ENCODE data around the gene CCND2. TPM values are rescaled to one million over a fixed set of nuclear protein-coding genes. Genes with fewer than 3 reads are reported as not detected.

Gene CCND2
- total and polyA plus RNA-seq, 7 experiments from 2014 or later: 57.3 to 659 (median 97.4) TPM

GRCh38 chr12:4284306-4284705 lies 10.7 kb downstream of the CCND2 start:
- Mint-ChIP-seq H3K9me3 (peaks cover 0 to 3% (median 0%) of the 10 kb centered on the region in 11 donors), H3K27ac (peak overlapping the region in 2 of 9 donors; percentile 84 to 85), H3K36me3 (peaks cover 15 to 75% (median 39%) of the 10 kb centered on the region in 5 donors), H3K27me3 (no peaks in the 10 kb centered on the region), H3K4me1 (peaks cover 63 to 97% (median 88%) of the 10 kb centered on the region in 7 donors), H3K4me3 (peak overlapping the region in 1 of 10 donors; percentile 2)
- Histone ChIP-seq H3K9me3 (ENCODE audit: control insufficient read depth in 2 of 3, low read length in 3 of 3) (no peaks in the 10 kb centered on the region), H3K4me1 (ENCODE audit: control insufficient read depth in 2 of 2, insufficient read depth in 2 of 2, low read length in 2 of 2) (peaks cover 15 to 31% of the 10 kb centered on the region in 2 donors), H3K27ac (ENCODE audit: low read depth, low read length) (no peak overlapping the region), H3K36me3 (ENCODE audit: control insufficient read depth in 2 of 3, insufficient read depth in 3 of 3, low read length in 3 of 3) (peaks cover 42 to 99% (median 64%) of the 10 kb centered on the region in 3 experiments), H3K4me3 (ENCODE audit: low read length) (no peak overlapping the region), H3K27me3 (ENCODE audit: control insufficient read depth in 2 of 2, insufficient read depth in 2 of 2, low read length in 2 of 2) (no peaks in the 10 kb centered on the region)
- ATAC-seq: no peak
- ChIA-PET POLR2A (interaction anchor here (0.9 kb wide), 1 partner anchor 16 kb away, joined by 4 read pairs; no protein-coding TSS in a partner anchor), CTCF (interaction anchor here (1.0 kb wide), 1 partner anchor 8 kb away, joined by 3 read pairs; no protein-coding TSS in a partner anchor)
- intact Hi-C loops (cut with micrococcal nuclease): no loop called here
- DNase-seq: no peak

- intact Hi-C loops (cut with micrococcal nuclease): no loop called here
- H3K27ac ChIP-seq (ENCODE audit: low read depth, low read length): no peak overlapping the region
Observed at GRCh38 chr12:4285070-4285469, 11.5 kb downstream of the CCND2 start.

GRCh38 chr12:4286228-4286627 lies 12.7 kb downstream of the CCND2 start:
- no peak overlapping the region for H3K4me3 ChIP-seq (ENCODE audit: low read length)
- Mint-ChIP-seq H3K27me3 (no peaks in the 10 kb centered on the region), H3K4me3 (peak overlapping the region in 3 of 10 donors; percentile 26 to 38 (median 28)), H3K4me1 (peaks cover 60 to 94% (median 86%) of the 10 kb centered on the region in 7 donors), H3K9me3 (no peaks in the 10 kb centered on the region), H3K27ac (peak overlapping the region in 6 of 9 donors; percentile 34 to 86 (median 82)), H3K36me3 (peaks cover 13 to 71% (median 40%) of the 10 kb centered on the region in 5 donors)
- no peaks in the 10 kb centered on the region for H3K27me3 ChIP-seq (ENCODE audit: control insufficient read depth in 2 of 2, insufficient read depth in 2 of 2, low read length in 2 of 2)
- peaks cover 44 to 99% (median 65%) of the 10 kb centered on the region in 3 experiments for H3K36me3 ChIP-seq (ENCODE audit: control insufficient read depth in 2 of 3, insufficient read depth in 3 of 3, low read length in 3 of 3)
- H3K9me3 ChIP-seq (ENCODE audit: control insufficient read depth in 2 of 3, low read length in 3 of 3): no peaks in the 10 kb centered on the region
- peaks cover 10 to 32% of the 10 kb centered on the region in 2 donors for H3K4me1 ChIP-seq (ENCODE audit: control insufficient read depth in 2 of 2, insufficient read depth in 2 of 2, low read length in 2 of 2)
- ATAC-seq: peak; percentile 40
- ChIA-PET POLR2A (no interaction called here), CTCF (no interaction called here)
- intact Hi-C loops (cut with micrococcal nuclease): no loop called here
- DNase-seq: no peak
- no peak overlapping the region for H3K27ac ChIP-seq (ENCODE audit: low read depth, low read length)

More at GRCh38 chr12:4285070-4285469, 11.5 kb downstream of the CCND2 start:
- peak overlapping the region in 5 of 9 donors; percentile 33 to 85 (median 53) for H3K27ac Mint-ChIP-seq
- POLR2A ChIA-PET: no interaction called here
- peaks cover 18 to 72% (median 36%) of the 10 kb centered on the region in 5 donors for H3K36me3 Mint-ChIP-seq
- H3K4me1 Mint-ChIP-seq: peaks cover 56 to 94% (median 88%) of the 10 kb centered on the region in 7 donors
- H3K27me3 Mint-ChIP-seq: no peaks in the 10 kb centered on the region
- no peak for DNase-seq
- no peak for ATAC-seq
- Histone ChIP-seq H3K9me3 (ENCODE audit: control insufficient read depth in 2 of 3, low read length in 3 of 3) (no peaks in the 10 kb centered on the region), H3K36me3 (ENCODE audit: control insufficient read depth in 2 of 3, insufficient read depth in 3 of 3, low read length in 3 of 3) (peaks cover 46 to 99% (median 63%) of the 10 kb centered on the region in 3 experiments), H3K4me3 (ENCODE audit: low read length) (no peak overlapping the region), H3K4me1 (ENCODE audit: control insufficient read depth in 2 of 2, insufficient read depth in 2 of 2, low read length in 2 of 2) (peaks cover 16 to 26% of the 10 kb centered on the region in 2 donors), H3K27me3 (ENCODE audit: control insufficient read depth in 2 of 2, insufficient read depth in 2 of 2, low read length in 2 of 2) (no peaks in the 10 kb centered on the region)
- CTCF ChIA-PET: interaction anchor here (0.8 kb wide), 1 partner anchor 8 kb away, joined by 5 read pairs; no protein-coding TSS in a partner anchor
- H3K9me3 Mint-ChIP-seq: peaks cover 0 to 3% (median 0%) of the 10 kb centered on the region in 11 donors
- peak overlapping the region in 1 of 10 donors; percentile 35 for H3K4me3 Mint-ChIP-seq

GRCh38 chr12:4286771-4287317 lies 13.3 kb downstream of the CCND2 start:
- Mint-ChIP-seq H3K4me3 (peak overlapping the region in 5 of 10 donors; percentile 26 to 52 (median 38)), H3K9me3 (no peaks in the 10 kb centered on the region), H3K27ac (peak overlapping the region; percentile 25 to 85 (median 73)), H3K36me3 (peaks cover 19 to 72% (median 41%) of the 10 kb centered on the region in 5 donors), H3K27me3 (no peaks in the 10 kb centered on the region), H3K4me1 (peaks cover 66 to 95% (median 87%) of the 10 kb centered on the region in 7 donors)
- Histone ChIP-seq H3K4me1 (ENCODE audit: control insufficient read depth in 2 of 2, insufficient read depth in 2 of 2, low read length in 2 of 2) (peaks cover 10 to 32% of the 10 kb centered on the region in 2 donors), H3K4me3 (ENCODE audit: low read length) (no peak overlapping the region), H3K9me3 (ENCODE audit: control insufficient read depth in 2 of 3, low read length in 3 of 3) (no peaks in the 10 kb centered on the region), H3K27ac (ENCODE audit: low read depth, low read length) (no peak overlapping the region), H3K36me3 (ENCODE audit: control insufficient read depth in 2 of 3, insufficient read depth in 3 of 3, low read length in 3 of 3) (peaks cover 44 to 100% (median 66%) of the 10 kb centered on the region in 3 experiments), H3K27me3 (ENCODE audit: control insufficient read depth in 2 of 2, insufficient read depth in 2 of 2, low read length in 2 of 2) (no peaks in the 10 kb centered on the region)
- intact Hi-C loops (cut with micrococcal nuclease): no loop called here
- POLR2A ChIA-PET: no interaction called here
- DNase-seq (no peak), ATAC-seq (no peak)
- CTCF ChIA-PET: interaction anchor here (0.8 kb wide), 1 partner anchor 8 kb away, joined by 3 read pairs; no protein-coding TSS in a partner anchor

GRCh38 chr12:4287325-4288211 lies 14.0 kb downstream of the CCND2 start:
- no peaks in the 10 kb centered on the region for H3K9me3 Mint-ChIP-seq
- H3K27ac ChIP-seq (ENCODE audit: low read depth, low read length): no peak overlapping the region
- H3K4me1 ChIP-seq (ENCODE audit: control insufficient read depth in 2 of 2, insufficient read depth in 2 of 2, low read length in 2 of 2): peaks cover 16 to 39% of the 10 kb centered on the region in 2 donors
- POLR2A ChIA-PET: no interaction called here
- H3K27me3 ChIP-seq (ENCODE audit: control insufficient read depth in 2 of 2, insufficient read depth in 2 of 2, low read length in 2 of 2): no peaks in the 10 kb centered on the region
- peaks cover 19 to 74% (median 37%) of the 10 kb centered on the region in 5 donors for H3K36me3 Mint-ChIP-seq
- H3K4me1 Mint-ChIP-seq: peaks cover 72 to 95% (median 87%) of the 10 kb centered on the region in 7 donors
- H3K27me3 Mint-ChIP-seq: no peaks in the 10 kb centered on the region
- DNase-seq (no peak), ATAC-seq (peak; percentile 18)
- H3K27ac Mint-ChIP-seq: peak overlapping the region; percentile 27 to 85 (median 77)
- intact Hi-C loops (cut with micrococcal nuclease): no loop called here
- H3K36me3 ChIP-seq (ENCODE audit: control insufficient read depth in 2 of 3, insufficient read depth in 3 of 3, low read length in 3 of 3): peaks cover 44 to 100% (median 67%) of the 10 kb centered on the region in 3 experiments
- no peaks in the 10 kb centered on the region for H3K9me3 ChIP-seq (ENCODE audit: control insufficient read depth in 2 of 3, low read length in 3 of 3)
- peak overlapping the region in 5 of 10 donors; percentile 26 to 53 (median 50) for H3K4me3 Mint-ChIP-seq
- CTCF ChIA-PET: interaction anchor here (0.8 kb wide), 1 partner anchor 9 kb away, joined by 3 read pairs; no protein-coding TSS in a partner anchor
- H3K4me3 ChIP-seq (ENCODE audit: low read length): no peak overlapping the region

GRCh38 chr12:4288296-4289131 lies 15.0 kb downstream of the CCND2 start:
- no peaks in the 10 kb centered on the region for H3K27me3 ChIP-seq (ENCODE audit: control insufficient read depth in 2 of 2, insufficient read depth in 2 of 2, low read length in 2 of 2)
- no peak overlapping the region for H3K4me3 ChIP-seq (ENCODE audit: low read length)
- ATAC-seq: peak; percentile 44
- CTCF ChIA-PET: no interaction called here
- H3K36me3 ChIP-seq (ENCODE audit: control insufficient read depth in 2 of 3, insufficient read depth in 3 of 3, low read length in 3 of 3): peaks cover 43 to 99% (median 66%) of the 10 kb centered on the region in 3 experiments
- H3K36me3 Mint-ChIP-seq: peaks cover 19 to 74% (median 33%) of the 10 kb centered on the region in 5 donors
- H3K4me3 Mint-ChIP-seq: peak overlapping the region in 4 of 10 donors; percentile 2 to 57 (median 28)
- H3K27ac ChIP-seq (ENCODE audit: low read depth, low read length): no peak overlapping the region
- peaks cover 72 to 96% (median 88%) of the 10 kb centered on the region in 7 donors for H3K4me1 Mint-ChIP-seq
- intact Hi-C loops (cut with micrococcal nuclease): no loop called here
- peak overlapping the region; percentile 21 to 85 (median 76) for H3K27ac Mint-ChIP-seq
- no peaks in the 10 kb centered on the region for H3K27me3 Mint-ChIP-seq
- no peaks in the 10 kb centered on the region for H3K9me3 Mint-ChIP-seq
- POLR2A ChIA-PET: no interaction called here
- H3K4me1 ChIP-seq (ENCODE audit: control insufficient read depth in 2 of 2, insufficient read depth in 2 of 2, low read length in 2 of 2): peaks cover 26 to 46% of the 10 kb centered on the region in 2 donors
- H3K9me3 ChIP-seq (ENCODE audit: control insufficient read depth in 2 of 3, low read length in 3 of 3): no peaks in the 10 kb centered on the region
- no peak for DNase-seq

All from naive thymus-derived CD4-positive, alpha-beta T cell (primary cell).